Endothelial cell of umbilical vein (primary cell): ENCODE data around the gene CAMK2B. TPM values are rescaled to one million over a fixed set of nuclear protein-coding genes. Genes with fewer than 3 reads are reported as not detected.

Experiments used
- BruUV-seq: library from RNA; stranded (reverse); fragments of 400-500 nt; replicated peaks from 2 replicates; lab custom pipeline; 2021; lab: Mats Ljungman, UMichigan
- CTCF ChIA-PET: fragments of 300-600, 350-600 bp; sonication (Branson Sonifier 250); formaldehyde crosslinking; loops from one replicate; lab custom pipeline; 2021; ENCODE audit warnings: antibody characterized with exemption, inconsistent platforms; lab: Charles Lee
- POLR2A ChIA-PET: fragments of 300-600, 350-600 bp; sonication (Branson Sonifier 250); formaldehyde crosslinking; loops from one replicate; lab custom pipeline; 2021; ENCODE audit warnings: antibody characterized with exemption, inconsistent platforms; lab: Charles Lee
- DNase-seq: peaks from one replicate; pipeline ENCODE4 v3.0.0-alpha.2; 2011; ENCODE audit warnings: low read depth, low spot score
- FAIRE-seq: peaks from 2 replicates; lab custom pipeline; 2011; peaks lifted over from hg19 to GRCh38; lab: Jason Lieb, UNC
- H2AFZ ChIP-seq: 2 replicates; pipeline ENCODE4 v1.6.0; 2012; ENCODE audit warnings: low read depth, low read length, control low read depth, inconsistent platforms
- H3K27ac ChIP-seq: 2 replicates; pipeline ENCODE4 v1.5.1; 2011; ENCODE audit warnings: low read depth, mild to moderate bottlenecking, control low read depth, low read length, moderate library complexity; ENCODE audit not compliant: insufficient read depth
- H3K27me3 ChIP-seq, 2 experiments: 2 replicates each; pipeline versions ENCODE4 v1.6.0 to v1.6.1; 2011; ENCODE audit warnings: low read length in 2 of 2, mixed read lengths in 1 of 2; ENCODE audit not compliant: control insufficient read depth in 2 of 2, insufficient read depth in 2 of 2
- H3K36me3 ChIP-seq, 2 experiments: 2 replicates in 1 of 2; 3 replicates in 1 of 2; pipeline ENCODE4 v1.5.1; 2011; ENCODE audit warnings: low read length in 2 of 2, mild to moderate bottlenecking in 1 of 2, moderate library complexity in 1 of 2; ENCODE audit not compliant: control insufficient read depth in 2 of 2, insufficient read depth in 2 of 2; ENCODE audit errors: extremely low read depth in 1 of 2
- H3K4me1 ChIP-seq: 3 replicates; pipeline ENCODE4 v1.5.1; 2011; ENCODE audit warnings: mild to moderate bottlenecking, low read length; ENCODE audit not compliant: control insufficient read depth, insufficient read depth; ENCODE audit errors: extremely low read depth
- H3K4me2 ChIP-seq: 2 replicates; pipeline ENCODE4 v1.6.1; 2011; ENCODE audit warnings: low read length, control low read depth, mixed read lengths; ENCODE audit not compliant: insufficient read depth
- H3K4me3 ChIP-seq, 3 experiments: fragments of 200-600 bp in 1 of 3; sonication (generic), shearing (Covaris generic) in 1 of 3; replicated peaks in 1 of 3; 2 replicates each; pipeline ENCODE4 v1.5.1; 2011 to 2016; ENCODE audit warnings: control low read depth in 3 of 3, low read length in 3 of 3, mild to moderate bottlenecking in 2 of 3, inconsistent platforms in 1 of 3, low read depth in 1 of 3, moderate library complexity in 1 of 3; ENCODE audit not compliant: insufficient read depth in 1 of 3
- H3K79me2 ChIP-seq: 2 replicates; pipeline ENCODE4 v1.6.0; 2012; ENCODE audit warnings: low read length, inconsistent platforms; ENCODE audit not compliant: control insufficient read depth, insufficient read depth
- H3K9ac ChIP-seq: replicated peaks from 2 replicates; pipeline ENCODE3; 2011; ENCODE audit warnings: low read length, control low read depth; ENCODE audit not compliant: insufficient read depth; ENCODE audit errors: extremely low read depth
- H3K9me1 ChIP-seq: replicated peaks from 3 replicates; pipeline ENCODE4 v1.6.0; 2011; ENCODE audit warnings: mild to moderate bottlenecking, low read length; ENCODE audit not compliant: control insufficient read depth, insufficient read depth; ENCODE audit errors: extremely low read depth
- H3K9me3 ChIP-seq: replicated peaks from 2 replicates; pipeline ENCODE4 v1.5.1; 2012; ENCODE audit warnings: low read length, inconsistent platforms; ENCODE audit not compliant: control insufficient read depth, insufficient read depth
- H4K20me1 ChIP-seq: replicated peaks from 2 replicates; pipeline ENCODE3; 2011; ENCODE audit warnings: mild to moderate bottlenecking, low read length; ENCODE audit not compliant: control insufficient read depth, insufficient read depth; ENCODE audit errors: extremely low read depth
- EZH2 ChIP-seq: IDR thresholded peaks from 2 replicates; pipeline ENCODE4 v1.6.1; 2012; ENCODE audit warnings: borderline replicate concordance, low read depth, mild to moderate bottlenecking, moderate library complexity, low read length, inconsistent platforms; ENCODE audit not compliant: severe bottlenecking
- FOS ChIP-seq: IDR thresholded peaks from 2 replicates; pipeline ENCODE4 v1.6.1; 2011; ENCODE audit warnings: mild to moderate bottlenecking, low read length, moderate library complexity, borderline replicate concordance; ENCODE audit not compliant: insufficient read depth
- GATA2 ChIP-seq: IDR thresholded peaks from 2 replicates; pipeline ENCODE4 v1.7.0; 2011; ENCODE audit warnings: low read depth, mild to moderate bottlenecking, moderate library complexity, mixed read lengths, low read length; ENCODE audit not compliant: insufficient read length, insufficient read depth
- JUN ChIP-seq: IDR thresholded peaks from 2 replicates; pipeline ENCODE4 v1.6.1; 2011; ENCODE audit warnings: borderline replicate concordance, low read depth; ENCODE audit not compliant: insufficient read length, insufficient read depth
- MAX ChIP-seq: IDR thresholded peaks from 2 replicates; pipeline ENCODE4 v1.6.1; 2011; ENCODE audit not compliant: insufficient read depth, insufficient read length
- MYC ChIP-seq: IDR thresholded peaks from one replicate; pipeline ENCODE4 v1.6.1; 2011; ENCODE audit warnings: mild to moderate bottlenecking, low read depth, low read length
- POLR2A ChIP-seq: IDR thresholded peaks from 2 replicates; pipeline ENCODE4 v1.6.1; 2012; ENCODE audit warnings: low read depth, mild to moderate bottlenecking, control low read depth, low read length
- POLR2AphosphoS5 ChIP-seq: IDR thresholded peaks from 2 replicates; pipeline ENCODE4 v1.6.1; 2012; ENCODE audit warnings: low read depth, mild to moderate bottlenecking, control low read depth, low read length, moderate library complexity; ENCODE audit not compliant: insufficient read depth
- dilution Hi-C: fragments of 300-500 bp; cut with MboI; formaldehyde crosslinking; loops from one replicate; pipeline ENCODE4 v1.15.0; 2019; ENCODE audit warnings: low sequenced_read_pairs; ENCODE audit not compliant: extremely low pct_ligation_motif_present
- intact Hi-C: fragments of 100-400 bp; cut with micrococcal nuclease; formaldehyde crosslinking; loops from one replicate; pipeline ENCODE4 v1.10.0; 2022
- polyA plus RNA-seq, 4 experiments: library from polyadenylated mRNA; depleted of rRNA in 3 of 4; stranded (reverse) in 3 of 4; unstranded in 1 of 4; fragments of >200 nt; gene quantifications; 2 replicates each; pipeline versions ENCODE4 v1.2.1 to v1.2.3, GENCODE V29; 2011 to 2012; ENCODE audit warnings: missing spikeins in 1 of 4
- total RNA-seq: library from RNA; stranded (reverse); gene quantifications from 2 replicates; pipeline ENCODE4 v1.2.3, GENCODE V29; 2021
- TF ChIP-seq, protein P1 (sequence below), 2 donors: IDR thresholded peaks; 1 replicate in 1 of 2; 2 replicates in 1 of 2; pipeline ENCODE4 v1.5.1; 2011; ENCODE audit warnings: low read length in 2 of 2, mild to moderate bottlenecking in 2 of 2, moderate library complexity in 2 of 2, control low read depth in 1 of 2, inconsistent platforms in 1 of 2, low read depth in 1 of 2; ENCODE audit not compliant: insufficient read depth in 1 of 2; ENCODE audit errors: extremely low read depth in 1 of 2

Gene CAMK2B
- total and polyA plus RNA-seq, 2 donors (not counting 3 experiments of a cell fraction or from before 2014, with no cell fraction given): 0.57 to 1.6 TPM

DNA sequence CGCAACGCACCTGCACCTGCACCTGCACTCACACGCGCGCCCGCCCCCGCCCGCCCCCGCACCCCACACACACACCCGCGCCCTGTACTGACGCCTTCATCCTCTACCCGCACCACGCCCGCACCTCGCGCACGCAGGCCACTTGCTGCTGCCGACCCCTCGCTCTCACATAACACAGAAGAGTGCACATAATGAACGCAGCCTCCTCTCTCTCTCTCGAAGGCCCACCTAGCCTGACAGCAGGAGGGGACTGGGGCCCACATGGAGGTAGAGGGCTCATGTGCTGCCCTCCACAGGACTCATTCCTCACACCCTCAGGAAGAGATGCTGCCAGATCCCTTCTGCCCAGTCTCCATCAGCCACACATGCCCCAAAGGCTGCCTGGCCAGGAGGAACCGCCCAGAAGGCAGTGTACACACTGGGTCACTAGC lies 432 bp upstream of the CAMK2B start:
- H3K27ac ChIP-seq: no peak overlapping the region
- no peaks in the 10 kb centered on the region for H4K20me1 ChIP-seq
- peaks cover 18 to 31% of the 10 kb centered on the region in 2 experiments for H3K27me3 ChIP-seq
- DNase-seq: no peak
- no peaks in the 10 kb centered on the region for H3K79me2 ChIP-seq
- dilution Hi-C loops: no loop called here
- H3K9me1 ChIP-seq: no peaks in the 10 kb centered on the region
- ChIA-PET CTCF (no interaction called here), POLR2A (no interaction called here)
- no peaks in the 10 kb centered on the region for H3K36me3 ChIP-seq
- H3K4me1 ChIP-seq: no peaks in the 10 kb centered on the region
- no TSS peak for BruUV-seq
- H3K4me3 ChIP-seq: peak overlapping the region in 1 of 3 experiments; percentile 31
- TF ChIP-seq EZH2 (no peak), GATA2 (no peak), FOS (no peak), POLR2AphosphoS5 (no peak), POLR2A (no peak), MYC (no peak), MAX (no peak), JUN (no peak)
- TF ChIP-seq, protein P1, sequence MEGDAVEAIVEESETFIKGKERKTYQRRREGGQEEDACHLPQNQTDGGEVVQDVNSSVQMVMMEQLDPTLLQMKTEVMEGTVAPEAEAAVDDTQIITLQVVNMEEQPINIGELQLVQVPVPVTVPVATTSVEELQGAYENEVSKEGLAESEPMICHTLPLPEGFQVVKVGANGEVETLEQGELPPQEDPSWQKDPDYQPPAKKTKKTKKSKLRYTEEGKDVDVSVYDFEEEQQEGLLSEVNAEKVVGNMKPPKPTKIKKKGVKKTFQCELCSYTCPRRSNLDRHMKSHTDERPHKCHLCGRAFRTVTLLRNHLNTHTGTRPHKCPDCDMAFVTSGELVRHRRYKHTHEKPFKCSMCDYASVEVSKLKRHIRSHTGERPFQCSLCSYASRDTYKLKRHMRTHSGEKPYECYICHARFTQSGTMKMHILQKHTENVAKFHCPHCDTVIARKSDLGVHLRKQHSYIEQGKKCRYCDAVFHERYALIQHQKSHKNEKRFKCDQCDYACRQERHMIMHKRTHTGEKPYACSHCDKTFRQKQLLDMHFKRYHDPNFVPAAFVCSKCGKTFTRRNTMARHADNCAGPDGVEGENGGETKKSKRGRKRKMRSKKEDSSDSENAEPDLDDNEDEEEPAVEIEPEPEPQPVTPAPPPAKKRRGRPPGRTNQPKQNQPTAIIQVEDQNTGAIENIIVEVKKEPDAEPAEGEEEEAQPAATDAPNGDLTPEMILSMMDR (IDR thresholded peaks at IDR 0.05; ENCODE audit: extremely low read depth in 1 of 2, insufficient read depth in 1 of 2, low read depth in 1 of 2, low read length in 2 of 2): no peak
- H3K9ac ChIP-seq: no peak overlapping the region
- intact Hi-C loops: no loop called here
- FAIRE-seq: no peak
- no peak overlapping the region for H3K4me2 ChIP-seq
- no peaks in the 10 kb centered on the region for H3K9me3 ChIP-seq
- no peak overlapping the region for H2AFZ ChIP-seq
